NCI-H748 (cell line): ENCODE results near the gene TUFT1.
A peak's percentile ranks its signal among the peaks of the same experiment; 100 is the strongest.

ENCODE experiments used
- DNase-seq: peaks from one replicate; lab custom pipeline; 2025; ENCODE audit not compliant: unreplicated experiment; lab: John Stamatoyannopoulos, UW

The TUFT1 gene

GRCh38 chr1:151536499-151536898 is 3.6 kb upstream of the TUFT1 start:
- no peak for DNase-seq

GRCh38 chr1:151537112-151537511 is 3.0 kb upstream of the TUFT1 start:
- no peak for DNase-seq

GRCh38 chr1:151539321-151540020 is 638 bp upstream of the TUFT1 start:
- peak; percentile 99 for DNase-seq

- peak; percentile 39 for DNase-seq
These were observed 871 bp downstream of the TUFT1 start for GRCh38 chr1:151540982-151541377.

GRCh38 chr1:151541752-151542151 is 1.6 kb downstream of the TUFT1 start:
- DNase-seq = no peak

- no peak for DNase-seq
These were observed 2.6 kb downstream of the TUFT1 start for GRCh38 chr1:151542710-151543129.

- DNase-seq = no peak
These were observed 5.4 kb downstream of the TUFT1 start for GRCh38 chr1:151545542-151545941.

- DNase-seq = no peak
These were observed 6.2 kb downstream of the TUFT1 start for GRCh38 chr1:151546011-151546925.

GRCh38 chr1:151547119-151547899 is 7.2 kb downstream of the TUFT1 start:
- DNase-seq = no peak

- no peak for DNase-seq
These were observed 7.8 kb downstream of the TUFT1 start for GRCh38 chr1:151547900-151548230.

- DNase-seq = no peak
These were observed 9.1 kb downstream of the TUFT1 start for GRCh38 chr1:151549199-151549598.

GRCh38 chr1:151553659-151554058 is 13.6 kb downstream of the TUFT1 start:
- DNase-seq = no peak

- no peak for DNase-seq
These were observed 15.9 kb downstream of the TUFT1 start for GRCh38 chr1:151556052-151556451.

- DNase-seq = no peak
These were observed 22.6 kb downstream of the TUFT1 start for GRCh38 chr1:151562661-151563060.

- DNase-seq = no peak
These were observed 23.3 kb downstream of the TUFT1 start for GRCh38 chr1:151563376-151563775.

GRCh38 chr1:151565502-151566189 is 25.5 kb downstream of the TUFT1 start:
- no peak for DNase-seq

- DNase-seq = no peak
These were observed 28.5 kb downstream of the TUFT1 start for GRCh38 chr1:151568626-151569088.

- no peak for DNase-seq
These were observed 30.7 kb downstream of the TUFT1 start for GRCh38 chr1:151570819-151571218.

GRCh38 chr1:151574575-151575529 is 34.7 kb downstream of the TUFT1 start:
- DNase-seq = no peak

- DNase-seq = no peak
These were observed 37.1 kb downstream of the TUFT1 start for GRCh38 chr1:151577173-151577572.
